A549 (cell line): Measurements from ENCODE around the gene LEKR1. TPM values are rescaled to one million over a fixed set of nuclear protein-coding genes. Genes with fewer than 3 reads are reported as not detected.

Source experiments
- ATAC-seq, 2 experiments: fragments of 200-7000 bp in 1 of 2; fragments of >200 bp in 1 of 2; cut with Nextera tagmentation in 1 of 2; cut with Tn5 transposase in 1 of 2; 3 replicates each; pipeline versions ENCODE4 v1.8.0 to v1.9.1; 2018 to 2020; ENCODE audit warnings: mild to moderate bottlenecking in 1 of 2, moderate library complexity in 1 of 2
- CTCF ChIA-PET: fragments of 300-600 bp; sonication (Branson Sonifier 250); formaldehyde crosslinking; extraction: SDS; loops from one replicate; lab custom pipeline; 2021; ENCODE audit warnings: antibody characterized with exemption, inconsistent platforms; lab: Yijun Ruan, JAX
- POLR2A ChIA-PET: fragments of 350-600 bp; formaldehyde crosslinking; extraction: SDS; loops from one replicate; lab custom pipeline; 2021; ENCODE audit warnings: antibody characterized with exemption, inconsistent platforms; lab: Yijun Ruan, JAX
- DNase-seq, 2 experiments: peaks; one replicate each; pipeline versions ENCODE4 v3.0.0 to v3.0.0-alpha.2; 2011 to 2016; ENCODE audit warnings: low read depth in 1 of 2, low spot score in 1 of 2
- FAIRE-seq: peaks from 2 replicates; lab custom pipeline; 2011; peaks lifted over from hg19 to GRCh38; lab: Jason Lieb, UNC
- H3K27ac ChIP-seq, 2 experiments: fragments of >200 bp; sonication (Bioruptor Twin); formaldehyde crosslinking; 3 replicates each; pipeline ENCODE4 v1.5.1; 2016 to 2017
- H3K4me1 ChIP-seq: fragments of >200 bp; sonication (Bioruptor Twin); formaldehyde crosslinking; 3 replicates; pipeline ENCODE4 v1.6.1; 2016
- H3K4me2 ChIP-seq: fragments of >200 bp; sonication (Bioruptor Twin); formaldehyde crosslinking; 3 replicates; pipeline ENCODE4 v1.6.1; 2016
- H3K4me3 ChIP-seq: fragments of >200 bp; sonication (Bioruptor Twin); formaldehyde crosslinking; 3 replicates; pipeline ENCODE4 v1.5.1; 2016
- H3K9me3 ChIP-seq: fragments of >200 bp; sonication (Bioruptor Twin); formaldehyde crosslinking; 3 replicates; pipeline ENCODE4 v1.6.1; 2016
- BCL3 ChIP-seq: fragments of >200 bp; sonication (Bioruptor Twin); formaldehyde crosslinking; IDR thresholded peaks from 3 replicates; pipeline ENCODE4 v1.6.1; 2016
- CHD2 ChIP-seq: fragments of 150-350 bp; IDR thresholded peaks from 2 replicates; pipeline ENCODE4 v1.6.1; 2014; ENCODE audit warnings: low read length; ENCODE audit not compliant: partially characterized antibody
- EHMT2 ChIP-seq: fragments of 200-600 bp; sonication (generic); IDR thresholded peaks from 2 replicates; pipeline ENCODE4 v1.6.1; 2016; ENCODE audit warnings: antibody characterized with exemption, low read depth, mild to moderate bottlenecking, moderate library complexity
- ELK1 ChIP-seq: fragments of 150-350 bp; IDR thresholded peaks from 2 replicates; pipeline ENCODE4 v1.6.1; 2014; ENCODE audit warnings: low read depth, mild to moderate bottlenecking, low read length
- FOSB ChIP-seq: fragments of 250-450 bp; sonication (Bioruptor Pico); IDR thresholded peaks from 2 replicates; pipeline ENCODE4 v1.5.0; 2020; ENCODE audit warnings: mild to moderate bottlenecking, moderate library complexity
- FOSL2 ChIP-seq, 2 experiments: fragments of 450-650 bp in 1 of 2; fragments of >200 bp in 1 of 2; sonication (Bioruptor Twin) in 1 of 2; formaldehyde crosslinking; IDR thresholded peaks; 2 replicates each; pipeline versions ENCODE4 v1.5.0 to v1.6.1; 2016 to 2020; ENCODE audit warnings: mild to moderate bottlenecking in 1 of 2, moderate library complexity in 1 of 2
- HES2 ChIP-seq: fragments of >200 bp; sonication (Bioruptor Twin); formaldehyde crosslinking; IDR thresholded peaks from 2 replicates; pipeline ENCODE4 v1.6.1; 2016
- HMGXB4 ChIP-seq: fragments of 250-450 bp; sonication (Bioruptor Pico); IDR thresholded peaks from 2 replicates; pipeline ENCODE4 v1.5.0; 2021; ENCODE audit warnings: mild to moderate bottlenecking, moderate library complexity, borderline replicate concordance
- HOXB5 ChIP-seq: fragments of 250-450 bp; sonication (Bioruptor Pico); IDR thresholded peaks from 2 replicates; pipeline ENCODE4 v1.5.0; 2020; ENCODE audit warnings: mild to moderate bottlenecking, moderate library complexity
- JUNB ChIP-seq: fragments of >200 bp; sonication (Bioruptor Twin); formaldehyde crosslinking; IDR thresholded peaks from 2 replicates; pipeline ENCODE4 v1.6.1; 2016
- KDM1A ChIP-seq: fragments of 200-600 bp; sonication (generic); IDR thresholded peaks from 2 replicates; pipeline ENCODE4 v1.6.1; 2016; ENCODE audit warnings: low read depth, mild to moderate bottlenecking
- KDM5A ChIP-seq: fragments of 200-600 bp; sonication (generic); IDR thresholded peaks from 2 replicates; pipeline ENCODE4 v1.6.1; 2016; ENCODE audit warnings: antibody characterized with exemption, mild to moderate bottlenecking
- MAX ChIP-seq: IDR thresholded peaks from 2 replicates; pipeline ENCODE4 v1.6.1; 2012
- MAZ ChIP-seq: fragments of 150-350 bp; IDR thresholded peaks from 2 replicates; pipeline ENCODE4 v1.6.1; 2014; ENCODE audit warnings: antibody characterized with exemption, low read depth, low read length, borderline replicate concordance
- NR3C1 ChIP-seq: fragments of >200 bp; sonication (Bioruptor Twin); formaldehyde crosslinking; IDR thresholded peaks from 3 replicates; pipeline ENCODE4 v1.6.1; 2017
- POLR2A ChIP-seq: IDR thresholded peaks from 2 replicates; pipeline ENCODE4 v1.6.1; 2012; ENCODE audit warnings: mild to moderate bottlenecking, low read length
- POLR2AphosphoS2 ChIP-seq: conservative IDR thresholded peaks from 2 replicates; pipeline ENCODE4 v1.6.1; 2012; ENCODE audit warnings: low read length, improper control_type of control experiment, inconsistent platforms
- RAD21 ChIP-seq, 2 experiments: fragments of >200 bp in 1 of 2; sonication (Bioruptor Twin) in 1 of 2; formaldehyde crosslinking in 1 of 2; IDR thresholded peaks in 1 of 2; conservative IDR thresholded peaks in 1 of 2; 2 replicates in 1 of 2; 3 replicates in 1 of 2; pipeline ENCODE4 v1.6.1; 2012 to 2018; ENCODE audit warnings: inconsistent platforms in 1 of 2
- SMC3 ChIP-seq: fragments of >200 bp; sonication (Bioruptor Twin); formaldehyde crosslinking; IDR thresholded peaks from 3 replicates; pipeline ENCODE4 v1.6.1; 2018; ENCODE audit warnings: inconsistent platforms
- WGBS: methylation state at CpG from one replicate; pipeline ENCODE4 v1.1.6; 2017; ENCODE audit errors: missing lambda C conversion rate; 5-methylcytosine and 5-hydroxymethylcytosine counted together
- polyA plus RNA-seq, 4 experiments: library from polyadenylated mRNA; depleted of rRNA in 3 of 4; stranded (reverse); fragments of >200 nt; fragmentation: RNase III in 1 of 4; extraction: RNeasy Plus Mini Kit Qiagen cat#74134 plus additional on column Dnase treatment in 1 of 4; gene quantifications; 2 replicates in 3 of 4; 3 replicates in 1 of 4; pipeline ENCODE4 v1.2.3, GENCODE V29; 2011 to 2017

Gene LEKR1
- polyA plus RNA-seq, 2 of the 4 experiments (the other 2 are of a cell fraction) = 1.3 to 1.4 TPM

GRCh38 chr3:157086060-157086750, 260.1 kb downstream of the LEKR1 start (continued):
- TF ChIP-seq NR3C1 (no peak), RAD21 (conservative IDR thresholded peaks at IDR 0.05 in 1 of 2, IDR thresholded peaks at IDR 0.05 in 1 of 2) (no peak), HES2 (no peak), ELK1 (no peak), POLR2A (no peak), CHD2 (no peak)
- TF ChIP-seq, all 56 proteins: peak for 0

- no peak for ATAC-seq
- Histone ChIP-seq H3K9me3 (no peaks in the 10 kb centered on the region), H3K4me3 (no peak overlapping the region), H3K4me1 (peaks cover 27% of the 10 kb centered on the region), H3K27ac (peak overlapping the region in 1 of 2 experiments; percentile 98; a peak in 4 of 6 replicates), H3K4me2 (0 out of 3 replicates have a peak overlapping the region, but pooled peaks have one; percentile 78)
- DNase-seq = no peak
- WGBS = 87% methylated on average over 3 of the region's 3 CpGs
- CTCF ChIA-PET = interaction anchor here (0.6 to 9.1 kb wide), 5 partner anchors 43 to 577 kb away, joined by 3 to 96 read pairs (median 62); partner anchors contain the start of gene TIPARP
- no peak for FAIRE-seq
- TF ChIP-seq KDM5A = no peak
- TF ChIP-seq BCL3 = no peak
- TF ChIP-seq KDM1A = no peak
- TF ChIP-seq FOSL2 (IDR thresholded peaks at IDR 0.05) = no peak
- TF ChIP-seq FOSL2 (CRISPR knock-in tag; IDR thresholded peaks at IDR 0.05) = no peak
- TF ChIP-seq MAZ = no peak
- TF ChIP-seq HOXB5 = no peak
- TF ChIP-seq JUNB = no peak
- no peak for TF ChIP-seq SMC3
- no peak for TF ChIP-seq HMGXB4 (CRISPR knock-in tag)
- no peak for TF ChIP-seq FOSB (CRISPR knock-in tag)
- TF ChIP-seq EHMT2 = no peak
- no peak for TF ChIP-seq MAX
- TF ChIP-seq POLR2AphosphoS2 = no peak
- TF ChIP-seq ELK1 = no peak
- TF ChIP-seq NR3C1 = no peak
- no peak for TF ChIP-seq RAD21 (conservative IDR thresholded peaks at IDR 0.05 in 1 of 2, IDR thresholded peaks at IDR 0.05 in 1 of 2)
- TF ChIP-seq, all 56 proteins: peak for 0
- POLR2A ChIA-PET = interaction anchor here (2.8 kb wide), 1 partner anchor 42 kb away, joined by 69 read pairs; no protein-coding TSS in a partner anchor
These were observed 260.6 kb downstream of the LEKR1 start for GRCh38 chr3:157086775-157087174.
